ENCODE data around the gene GNG7.

The GNG7 gene

GRCh38 chr19:2511570-2511969, 190.9 kb downstream of the GNG7 start:
- H3K27ac ChIP-seq, result no peak overlapping the region

GRCh38 chr19:2509096-2509495, 193.4 kb downstream of the GNG7 start:
- no peak overlapping the region for H3K27ac ChIP-seq
- no peak for TF ChIP-seq CTCF (conservative IDR thresholded peaks at IDR 0.05)
- no peak for TF ChIP-seq ZFX (IDR thresholded peaks at IDR 0.05)

More at GRCh38 chr19:2511570-2511969, 190.9 kb downstream of the GNG7 start:
- TF ChIP-seq ZFX (IDR thresholded peaks at IDR 0.05), result no peak
- TF ChIP-seq CTCF (conservative IDR thresholded peaks at IDR 0.05), result no peak

- H3K27ac ChIP-seq, result peak overlapping the region; percentile 80
- TF ChIP-seq ZFX (IDR thresholded peaks at IDR 0.05) (no peak), CTCF (conservative IDR thresholded peaks at IDR 0.05) (no peak)
Measured at GRCh38 chr19:2507109-2507508, 195.4 kb downstream of the GNG7 start.

GRCh38 chr19:2506656-2507055, 195.8 kb downstream of the GNG7 start:
- peak overlapping the region; percentile 80 for H3K27ac ChIP-seq

- no peak for TF ChIP-seq CTCF (conservative IDR thresholded peaks at IDR 0.05)
- no peak for TF ChIP-seq ZFX (IDR thresholded peaks at IDR 0.05)
- no peak overlapping the region for H3K27ac ChIP-seq
Measured at GRCh38 chr19:2503521-2504109, 198.9 kb downstream of the GNG7 start.

- H3K27ac ChIP-seq, result no peak overlapping the region
- no peak for TF ChIP-seq CTCF (conservative IDR thresholded peaks at IDR 0.05)
- no peak for TF ChIP-seq ZFX (IDR thresholded peaks at IDR 0.05)
Measured at GRCh38 chr19:2500841-2501261, 201.6 kb downstream of the GNG7 start.

- TF ChIP-seq CTCF (conservative IDR thresholded peaks at IDR 0.05), result no peak
- no peak for TF ChIP-seq ZFX (IDR thresholded peaks at IDR 0.05)
- H3K27ac ChIP-seq, result no peak overlapping the region
Measured at GRCh38 chr19:2500156-2500555, 202.3 kb downstream of the GNG7 start.

- H3K27ac ChIP-seq, result no peak overlapping the region; the same call in 1 of the 2 replicates
- TF ChIP-seq CTCF (conservative IDR thresholded peaks at IDR 0.05) (no peak), ZFX (IDR thresholded peaks at IDR 0.05) (no peak)
Measured at GRCh38 chr19:2497186-2497585, 205.3 kb downstream of the GNG7 start.

All from C4-2B (cell line).